Limb (tissue), 2 donors: ENCODE measurements around the gene FREM3.

Source experiments
- DNase-seq, 2 donors: peaks; one replicate each; pipeline ENCODE4 v3.0.0-alpha.2; 2016; ENCODE audit errors: extremely low spot score in 2 of 2

Gene FREM3

DNA sequence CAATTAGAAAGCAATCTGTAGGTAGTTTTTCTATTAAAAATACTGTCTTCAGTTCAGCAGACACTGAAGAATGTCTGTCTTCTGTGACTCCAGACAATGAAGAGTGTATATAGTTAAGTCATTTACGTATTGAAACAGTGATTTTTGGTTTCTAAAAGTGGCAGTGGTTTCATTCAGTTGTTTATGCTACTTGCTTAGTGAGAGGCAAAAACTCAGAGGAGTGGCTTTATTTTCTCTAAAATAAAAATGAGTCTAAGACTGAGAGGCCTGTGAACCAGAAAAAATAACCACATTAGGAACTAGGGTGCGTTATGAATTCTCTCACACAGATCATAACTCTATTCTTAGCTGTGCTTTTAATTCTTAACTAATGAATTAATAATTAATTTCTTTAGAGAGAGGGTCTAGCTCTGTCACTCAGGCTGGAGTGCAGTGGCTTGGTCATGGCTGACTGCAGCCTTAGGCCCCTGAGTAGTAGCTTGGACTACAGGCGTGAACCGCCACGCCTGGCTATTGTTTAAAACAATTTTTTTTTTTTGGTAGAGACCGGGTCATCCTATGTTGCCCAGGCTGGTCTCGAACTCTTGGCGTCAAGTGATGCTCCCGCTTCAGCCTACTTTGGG, 31.4 kb downstream of the FREM3 start:
- DNase-seq = no peak

DNA sequence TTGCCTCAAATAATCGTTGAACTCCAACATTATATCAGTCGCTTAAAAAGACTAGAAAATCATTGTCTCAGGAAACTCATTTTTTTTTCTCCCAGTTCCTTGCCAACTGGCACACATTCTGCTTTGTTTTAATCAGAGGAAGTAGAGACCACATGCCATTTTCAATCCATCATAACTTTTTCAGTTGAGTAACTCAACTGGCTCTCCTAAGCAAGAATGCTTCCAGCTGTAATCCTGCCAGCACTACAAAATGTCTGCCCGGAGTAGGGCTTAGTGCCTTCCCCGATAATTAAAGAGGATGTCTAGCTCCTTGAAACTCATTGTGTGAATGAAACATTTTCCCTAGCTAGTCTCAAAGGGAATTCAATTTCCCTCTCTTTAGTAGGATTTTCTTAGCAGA, 33.0 kb downstream of the FREM3 start:
- DNase-seq = peak in 1 of 2 donors; percentile 52

DNA sequence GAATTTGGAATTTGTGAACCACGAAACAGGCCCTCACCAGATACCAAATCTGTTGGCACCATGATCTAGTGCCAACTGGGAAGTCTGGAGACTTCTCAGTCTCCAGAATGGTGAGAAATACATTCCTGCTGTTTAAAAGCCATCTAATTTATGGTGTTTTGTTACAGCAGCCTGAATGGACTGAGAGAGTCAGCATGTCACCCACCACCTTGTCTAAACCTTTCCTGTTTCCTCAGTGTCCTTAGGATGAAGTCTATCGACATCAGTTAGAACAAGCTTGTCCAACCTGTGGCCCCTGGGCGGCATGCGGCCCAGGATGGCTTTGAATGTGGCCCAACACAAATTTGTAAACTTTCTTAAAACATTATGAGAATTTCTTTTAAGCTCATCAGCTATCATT, 42.1 kb downstream of the FREM3 start:
- DNase-seq = no peak

DNA sequence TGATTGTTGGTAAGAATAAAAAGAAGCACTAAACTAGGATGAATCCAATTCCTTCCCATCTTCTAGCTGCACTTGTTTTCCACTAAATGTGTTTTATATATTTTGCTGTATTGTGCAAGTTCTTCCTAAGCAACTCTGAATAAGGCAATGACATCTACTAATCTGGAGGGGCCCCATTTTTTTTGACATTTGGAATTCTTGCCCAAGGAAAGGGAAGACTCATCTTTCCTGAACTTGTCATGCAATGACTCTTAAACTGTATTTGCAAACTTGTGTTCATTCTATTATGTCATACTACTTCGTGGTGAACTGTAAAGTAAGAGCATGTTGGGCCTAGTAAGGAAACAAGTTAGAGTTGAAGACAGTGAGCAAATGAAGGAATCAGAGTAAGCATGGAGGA, 45.9 kb downstream of the FREM3 start:
- DNase-seq = no peak

DNA sequence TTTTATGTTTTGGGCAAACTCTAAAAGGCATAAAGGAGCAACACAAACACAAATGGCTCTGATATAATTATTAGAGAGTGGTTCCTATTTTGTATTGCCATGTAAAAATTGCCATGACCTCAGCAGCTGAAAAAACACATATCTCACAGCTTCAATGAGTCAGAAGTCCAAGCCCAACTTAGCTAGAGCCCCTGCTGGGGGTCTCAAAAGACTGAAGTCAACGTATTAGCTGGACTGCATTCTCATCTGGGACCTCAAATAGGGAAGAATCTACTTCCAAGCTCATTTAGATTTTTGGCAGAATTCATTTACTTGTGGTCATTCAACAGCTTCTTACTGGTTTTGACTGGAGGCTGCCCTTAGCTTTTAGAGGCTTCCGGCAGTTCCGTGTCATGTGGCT, 47.4 kb downstream of the FREM3 start:
- no peak for DNase-seq

DNA sequence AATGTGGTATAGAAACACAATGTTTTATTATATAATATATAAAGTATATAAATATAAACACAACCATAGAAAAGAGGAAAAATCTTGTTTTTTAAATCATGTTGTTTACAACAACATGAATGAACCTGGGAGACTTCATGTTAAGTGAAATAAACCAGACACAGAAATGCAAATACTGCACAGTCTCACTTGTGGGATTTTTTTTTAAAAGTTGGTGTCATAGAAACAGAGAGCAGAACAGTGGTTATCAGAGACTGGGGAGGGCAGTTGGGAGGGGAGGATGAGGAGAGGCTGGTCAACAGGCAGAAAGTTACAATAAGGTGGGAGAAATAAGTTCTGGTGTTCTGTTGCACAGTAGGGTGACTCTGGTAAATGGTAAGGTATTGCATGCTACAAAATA, 57.1 kb downstream of the FREM3 start:
- no peak for DNase-seq

DNA sequence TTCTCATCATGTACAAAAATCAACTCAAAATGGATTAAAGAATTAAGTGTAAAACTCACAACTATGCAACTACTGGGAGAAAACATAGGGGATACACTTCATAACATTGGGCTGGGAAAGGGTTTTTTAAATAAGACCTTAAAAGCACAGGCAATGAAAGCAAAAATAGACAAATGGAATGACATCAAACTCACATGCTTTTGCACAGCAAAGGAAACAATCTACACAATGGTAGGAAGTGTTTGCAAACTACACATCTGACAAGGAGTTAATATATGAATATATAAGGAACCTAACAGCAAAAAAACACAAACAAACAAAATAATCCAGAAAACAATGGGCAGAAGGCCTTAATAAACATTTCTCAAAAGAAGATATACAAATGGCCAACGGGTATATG, 57.9 kb downstream of the FREM3 start:
- no peak for DNase-seq

DNA sequence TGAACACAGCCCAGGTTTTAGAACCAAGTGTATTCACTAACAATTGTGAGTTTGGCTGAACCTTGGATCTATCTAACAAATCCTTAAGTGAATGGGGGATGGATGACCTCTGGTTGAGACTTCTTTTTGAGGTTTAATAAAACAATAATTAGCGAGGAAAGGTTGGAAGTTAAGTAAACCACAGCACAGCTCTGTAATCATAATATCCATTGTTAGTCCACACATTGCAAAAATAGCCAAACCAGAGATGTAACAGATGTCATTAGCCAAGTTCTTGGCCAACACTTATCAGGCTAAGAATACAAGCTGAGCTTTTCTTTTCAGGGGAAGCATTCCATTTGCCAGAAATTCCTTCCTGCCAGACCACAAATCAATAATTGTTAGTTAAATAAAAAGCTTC, 59.1 kb downstream of the FREM3 start:
- DNase-seq = no peak

DNA sequence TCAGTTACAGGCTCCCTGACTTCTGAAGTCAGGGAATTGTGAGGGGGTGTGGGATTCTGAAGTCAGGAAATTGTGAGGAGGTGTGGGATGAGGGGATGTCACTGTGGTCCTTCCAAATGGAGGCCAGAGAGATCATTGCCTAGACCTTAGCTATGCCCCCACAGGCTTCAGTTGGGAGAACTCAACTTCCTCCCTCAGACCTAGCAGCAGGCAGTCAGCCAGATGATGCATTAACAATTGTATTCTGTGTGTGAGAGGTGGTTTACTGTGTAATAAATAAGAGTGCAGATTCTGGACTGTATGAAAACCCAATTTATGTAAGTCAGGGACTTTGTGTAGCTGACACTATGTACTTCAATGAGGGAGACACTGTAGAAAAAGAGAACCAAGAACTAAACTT, 65.7 kb downstream of the FREM3 start:
- DNase-seq = no peak

DNA sequence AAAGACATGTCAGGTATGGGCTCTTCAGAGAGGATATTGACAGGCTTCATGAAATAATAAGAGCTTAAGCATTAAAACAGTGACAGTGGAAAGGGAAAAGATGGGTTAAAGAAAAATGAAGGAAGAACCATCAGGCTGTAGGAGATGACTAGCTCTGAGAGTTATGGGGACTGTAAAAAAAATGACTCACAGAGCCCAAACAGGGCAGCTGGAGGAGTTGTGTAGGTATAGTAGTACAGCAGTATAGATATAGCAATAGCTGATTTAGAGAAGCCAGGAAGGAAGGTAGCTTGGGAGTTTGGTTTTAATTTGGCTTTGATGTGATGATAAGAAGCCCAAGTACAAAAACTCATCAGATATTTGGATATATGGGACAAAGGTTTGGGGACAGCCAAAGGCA, 66.6 kb downstream of the FREM3 start:
- DNase-seq = no peak

DNA sequence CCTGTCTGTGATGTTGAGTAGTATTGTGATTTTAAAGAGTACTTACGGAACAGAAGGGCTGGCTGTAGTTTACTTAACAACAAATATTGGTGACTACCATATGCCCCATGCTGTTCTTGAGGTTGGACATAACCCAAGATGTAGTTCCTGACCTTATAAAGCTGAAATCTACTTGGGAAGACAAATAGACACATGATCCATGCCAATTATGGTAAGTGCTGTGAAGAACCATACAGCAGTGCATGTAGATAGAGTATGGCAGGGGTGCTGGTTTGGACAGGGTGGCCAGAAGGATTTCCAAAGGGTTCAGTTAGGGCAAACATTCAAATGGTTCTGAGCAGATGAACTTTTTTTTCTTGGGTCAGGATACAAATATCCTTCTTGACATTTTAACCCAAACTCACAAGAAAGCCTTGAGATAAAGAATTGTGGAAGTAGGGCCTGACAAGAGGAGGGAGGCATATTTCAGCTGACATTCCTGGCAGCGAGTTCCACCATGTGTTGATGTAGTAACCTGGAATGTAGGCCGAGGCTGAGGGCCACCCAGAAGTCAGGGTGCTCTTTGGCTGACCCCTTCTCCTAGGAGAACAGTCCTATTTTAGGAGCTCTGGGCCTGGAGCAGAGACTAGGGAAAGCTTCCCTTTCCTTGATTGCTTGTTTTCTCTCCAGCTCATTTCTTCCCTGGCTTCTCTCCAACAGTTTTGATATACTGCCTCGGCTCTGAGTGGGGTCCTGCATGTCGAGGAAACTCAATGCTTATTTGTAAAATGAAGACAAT, 74.2 kb downstream of the FREM3 start:
- peak; percentile 61 to 75 for DNase-seq

DNA sequence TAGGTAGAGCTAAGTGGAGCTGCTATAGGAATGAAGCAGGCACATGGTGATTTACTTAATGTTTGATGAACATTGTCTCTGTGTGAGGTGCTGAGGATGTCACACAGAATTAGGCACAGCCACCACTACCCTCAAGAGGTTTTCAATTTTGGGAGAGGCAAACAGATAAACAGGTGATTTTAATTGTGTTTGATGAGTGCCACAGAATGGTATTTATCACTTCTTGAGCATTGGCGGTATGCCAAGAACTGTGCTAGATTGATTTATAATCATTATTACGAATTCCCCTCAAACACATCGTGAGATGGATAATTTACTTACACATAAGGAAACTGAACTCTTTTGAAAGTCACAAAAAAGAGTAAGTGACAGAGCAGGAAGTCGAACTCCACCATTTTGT, 74.8 kb downstream of the FREM3 start:
- DNase-seq = no peak

DNA sequence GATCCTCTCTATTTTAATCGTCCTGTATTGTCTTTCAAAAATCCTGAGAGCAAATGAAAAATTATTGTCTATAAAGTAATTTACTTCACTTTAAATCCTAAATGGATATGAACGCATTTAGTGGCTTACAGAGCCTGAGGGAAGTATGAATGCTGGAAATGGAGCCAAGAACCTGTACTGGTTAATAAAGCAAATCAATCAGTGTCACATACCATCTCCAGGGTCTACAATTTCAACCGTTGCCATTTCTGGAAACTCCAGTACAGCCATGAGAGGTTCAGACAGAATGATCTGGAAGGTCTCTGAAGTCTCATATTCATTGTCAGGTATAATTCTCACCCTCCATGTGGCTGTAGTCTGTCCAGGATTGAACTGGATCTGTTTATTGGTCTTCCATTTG, 76.6 kb downstream of the FREM3 start:
- no peak for DNase-seq

DNA sequence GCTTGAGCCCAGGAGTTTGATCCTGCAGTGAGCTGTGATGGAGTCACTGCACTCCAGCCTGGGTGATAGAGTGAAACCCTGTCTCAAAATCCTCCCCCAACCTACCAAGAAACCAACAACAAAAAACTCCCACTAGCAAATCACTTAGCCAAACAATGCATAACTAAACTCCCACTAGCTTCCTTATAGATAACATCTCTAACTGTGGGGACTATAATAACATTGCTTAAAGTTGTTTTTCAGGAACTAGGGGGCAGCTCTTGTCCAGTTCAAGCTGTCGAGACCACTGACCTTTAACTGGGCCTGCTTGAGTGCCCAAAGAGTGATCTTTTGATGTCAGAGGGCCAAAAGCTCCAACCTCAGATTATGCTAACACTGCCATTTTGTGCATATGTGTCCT, 81.7 kb downstream of the FREM3 start:
- no peak for DNase-seq

DNA sequence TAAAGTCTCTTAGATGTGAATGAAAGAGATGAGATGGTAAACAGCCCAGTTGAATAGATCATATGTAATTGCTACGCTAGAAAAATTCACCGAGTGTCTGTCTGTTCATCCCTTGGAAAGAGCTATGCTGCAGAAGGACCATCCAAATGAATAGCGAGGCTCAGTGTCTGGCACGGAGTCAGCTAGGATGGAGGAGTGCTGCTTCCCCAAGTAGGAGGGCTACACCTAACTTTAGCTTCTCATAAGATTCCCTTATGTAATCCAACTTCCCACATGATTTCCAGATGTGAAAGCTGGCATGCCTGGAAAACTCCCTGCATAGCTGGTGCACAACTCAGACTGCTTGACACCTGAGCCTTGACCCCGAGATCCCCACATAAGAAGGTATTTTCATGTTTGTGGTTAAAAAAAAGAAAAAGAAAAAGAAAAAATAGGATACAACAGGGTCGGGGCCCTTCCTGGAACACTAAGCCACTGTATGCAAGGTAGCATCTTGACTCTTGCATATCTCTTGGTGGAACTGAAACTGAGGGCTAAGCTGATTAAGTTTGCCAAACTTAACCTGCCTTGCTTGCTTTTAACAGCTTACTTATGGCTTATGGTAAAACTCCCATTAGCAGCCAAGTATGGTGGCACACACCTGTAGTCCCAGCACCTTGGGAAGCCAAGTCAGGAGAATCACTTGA, 82.3 kb downstream of the FREM3 start:
- DNase-seq = no peak

DNA sequence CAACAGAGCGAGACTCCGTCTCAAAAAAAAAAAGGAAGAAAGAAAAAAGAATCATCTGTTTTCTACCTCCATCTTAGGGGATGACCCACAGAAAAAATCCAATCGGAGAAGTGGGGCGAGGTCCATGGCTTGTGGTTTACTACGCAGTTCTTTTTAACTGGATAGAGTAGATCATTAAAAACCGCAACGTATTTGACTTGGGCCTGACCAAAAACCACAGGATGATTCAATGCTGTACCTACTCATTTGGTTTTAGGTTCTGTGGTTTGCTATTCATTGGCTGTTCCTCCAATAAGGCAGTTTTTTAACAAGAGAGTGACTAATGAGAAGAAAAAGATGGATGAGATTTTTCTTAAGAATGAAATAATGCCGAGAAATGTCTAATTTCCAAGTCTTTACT, 83.7 kb downstream of the FREM3 start:
- no peak for DNase-seq

DNA sequence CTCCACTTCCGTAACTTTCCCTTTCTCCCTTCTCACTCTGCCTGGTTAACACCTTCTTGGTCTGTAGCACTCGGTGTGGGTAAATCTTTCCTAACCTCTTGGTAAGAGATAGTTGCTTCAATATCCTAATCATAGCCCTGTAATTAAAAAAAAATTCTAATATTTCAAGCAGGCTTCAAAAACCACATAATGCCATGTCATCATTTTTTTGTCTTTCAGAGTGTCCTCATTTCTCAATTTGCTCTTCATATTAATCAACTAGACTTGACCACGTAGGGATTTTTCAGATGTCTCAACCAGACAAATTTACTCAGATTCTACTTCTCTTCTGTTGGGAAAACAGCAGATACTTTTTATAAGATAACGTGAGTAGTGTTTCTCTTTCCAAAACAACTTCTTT, 91.0 kb downstream of the FREM3 start:
- no peak for DNase-seq

DNA sequence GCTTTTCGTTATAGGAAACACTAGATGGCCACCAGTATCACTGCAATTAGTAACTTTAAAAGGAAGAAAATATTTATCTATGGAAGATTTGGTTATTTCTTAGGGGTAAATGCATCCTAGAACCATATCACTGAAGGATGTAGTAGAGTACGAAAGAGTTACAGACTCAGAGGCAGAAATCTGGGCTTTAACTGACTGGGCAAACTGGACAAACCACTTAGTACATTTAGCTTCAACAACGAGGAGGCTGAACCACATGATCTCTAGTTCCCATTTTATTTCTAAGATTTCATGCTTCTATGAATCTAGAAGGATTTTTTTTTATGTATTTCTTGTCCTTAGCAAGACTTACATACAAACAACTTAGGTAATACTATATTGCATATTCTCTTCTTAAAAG, 94.0 kb downstream of the FREM3 start:
- no peak for DNase-seq

DNA sequence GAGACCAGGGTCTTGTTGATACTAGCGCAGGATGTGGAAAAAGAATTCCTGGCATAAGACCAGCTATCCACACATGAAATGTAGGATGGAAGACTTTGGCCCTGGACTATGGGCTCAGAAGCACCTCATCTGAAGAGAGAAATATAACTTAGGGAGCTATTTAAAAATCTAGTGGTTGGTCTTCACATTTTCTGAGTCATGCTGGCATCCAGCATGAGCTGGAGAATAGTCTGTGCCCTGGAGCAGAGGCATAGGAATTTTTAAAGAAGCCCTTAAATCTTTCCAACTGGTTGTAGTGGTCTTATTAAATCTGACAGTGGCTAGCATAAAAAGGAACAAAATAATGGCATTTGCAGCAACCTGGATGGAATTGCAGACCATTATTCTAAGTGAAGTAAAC, 100.6 kb downstream of the FREM3 start:
- no peak for DNase-seq

DNA sequence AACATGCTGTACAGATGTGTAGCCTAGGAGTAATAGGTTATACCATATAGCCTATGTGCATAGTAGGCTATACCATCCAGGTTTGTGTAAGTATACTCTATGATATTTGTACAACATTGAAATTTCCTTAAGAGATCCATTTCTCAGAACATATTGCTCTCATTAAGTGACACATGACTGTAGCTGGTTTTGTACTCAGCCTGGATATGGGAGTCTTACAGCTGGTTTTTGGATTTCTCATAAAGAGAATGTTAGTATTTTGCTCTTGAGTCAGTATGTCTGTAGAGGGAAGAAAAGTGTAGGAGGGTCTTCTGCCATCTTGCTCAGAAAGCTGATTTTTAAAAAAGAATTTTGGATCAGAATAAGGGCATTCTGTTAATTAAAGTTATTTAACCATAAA, 101.7 kb downstream of the FREM3 start:
- DNase-seq = no peak

DNA sequence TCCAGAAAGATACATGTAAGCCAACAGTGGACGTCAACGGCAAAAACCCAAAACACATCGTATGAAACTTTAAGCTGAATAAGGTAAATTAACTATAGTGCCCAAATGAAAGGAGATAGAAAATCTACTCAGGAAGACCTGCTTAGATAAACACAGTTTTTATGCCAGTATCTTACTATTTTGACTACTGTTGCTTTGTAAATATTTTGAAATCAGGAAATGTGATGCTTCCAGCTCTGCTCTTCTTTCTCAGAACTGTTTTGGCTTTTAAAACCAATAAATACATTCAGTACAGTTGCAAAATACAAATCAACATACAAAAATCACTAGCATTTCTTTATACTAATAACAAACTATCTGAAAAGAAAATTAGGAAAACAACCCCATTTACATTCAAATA, 103.2 kb downstream of the FREM3 start:
- DNase-seq = no peak

DNA sequence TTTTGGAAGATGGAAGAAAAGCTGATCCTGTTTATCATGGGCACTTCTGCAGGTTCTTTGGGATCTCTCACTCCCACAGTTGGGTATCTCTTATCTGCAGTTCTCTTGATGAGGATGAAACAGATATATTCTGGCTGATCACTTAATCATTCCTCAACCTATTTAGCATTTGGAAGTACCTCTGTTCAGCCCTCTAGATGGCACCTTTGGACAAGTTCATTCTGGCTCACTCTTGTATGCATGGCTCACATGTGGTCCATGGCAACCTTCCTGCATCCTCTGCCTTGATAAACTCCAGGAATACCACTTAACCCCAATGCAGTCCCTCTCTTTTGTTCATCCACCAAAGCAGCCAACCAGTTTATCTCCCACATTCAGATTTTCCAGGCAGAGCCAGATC, 112.8 kb downstream of the FREM3 start:
- no peak for DNase-seq

DNA sequence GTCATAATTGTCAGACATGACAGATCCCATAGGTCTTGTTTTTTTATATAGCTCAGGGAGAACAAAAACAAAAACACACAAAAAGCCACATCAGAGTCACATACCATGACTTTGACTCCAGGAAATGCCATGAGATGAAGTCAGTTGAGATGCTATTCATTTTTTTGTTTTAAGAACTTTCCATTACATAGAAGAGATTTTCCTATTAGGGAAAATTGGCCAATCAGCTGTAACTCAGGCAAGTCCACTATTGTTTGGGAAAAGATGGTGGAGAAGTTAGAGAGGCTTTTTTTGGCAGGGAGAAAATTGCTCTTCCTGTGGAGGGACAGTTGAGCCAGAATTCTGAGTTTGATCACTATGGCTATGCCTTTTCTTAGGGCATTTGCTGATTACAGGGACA, 114.4 kb downstream of the FREM3 start:
- no peak for DNase-seq
